HFFc6 (cell line): ENCODE measurements around the gene KDM3B. TPM values are rescaled to one million over a fixed set of nuclear protein-coding genes. Genes with fewer than 3 reads are reported as not detected.

Source experiments
- DNase-seq: peaks from one replicate; pipeline ENCODE4 v3.0.0-alpha.2; 2018
- H3K27ac Mint-ChIP-seq: 2 replicates; pipeline ENCODE4 v1.8.0; 2020; ENCODE audit warnings: mild to moderate bottlenecking, mixed read lengths
- H3K27me3 Mint-ChIP-seq: 2 replicates; pipeline ENCODE4 v1.8.0; 2021; ENCODE audit warnings: mild to moderate bottlenecking, moderate library complexity, mixed read lengths; ENCODE audit not compliant: insufficient read depth
- H3K36me3 Mint-ChIP-seq: 2 replicates; pipeline ENCODE4 v1.8.0; 2021; ENCODE audit warnings: low read depth, mixed read lengths
- H3K4me1 Mint-ChIP-seq: 2 replicates; pipeline ENCODE4 v1.8.0; 2020; ENCODE audit warnings: low read depth, mixed read lengths
- H3K4me3 Mint-ChIP-seq: 2 replicates; pipeline ENCODE4 v1.8.0; 2020; ENCODE audit warnings: mild to moderate bottlenecking, moderate library complexity, mixed read lengths
- H3K9me3 Mint-ChIP-seq: 2 replicates; pipeline ENCODE4 v1.8.0; 2020; ENCODE audit warnings: mild to moderate bottlenecking, mixed read lengths
- total RNA-seq, 6 experiments: library from RNA; stranded (reverse); fragmentation: NEBNext Ultra II Directional; extraction: Animal tissue kit (Norgen Biotek cat#: 25700); gene quantifications; 2 replicates in 1 of 6; 3 replicates in 5 of 6; pipeline ENCODE4 v1.2.3, GENCODE V29; 2021
- TF ChIP-seq, protein P1 (sequence below): fragments of 200-600 bp; sonication (generic); IDR thresholded peaks from 2 replicates; pipeline ENCODE4 v1.5.0; 2021; ENCODE audit warnings: antibody characterized with exemption, mild to moderate bottlenecking

Gene KDM3B
- total RNA-seq, 6 experiments from 2014 or later, result 29.0 to 37.8 (median 33.3) TPM

DNA sequence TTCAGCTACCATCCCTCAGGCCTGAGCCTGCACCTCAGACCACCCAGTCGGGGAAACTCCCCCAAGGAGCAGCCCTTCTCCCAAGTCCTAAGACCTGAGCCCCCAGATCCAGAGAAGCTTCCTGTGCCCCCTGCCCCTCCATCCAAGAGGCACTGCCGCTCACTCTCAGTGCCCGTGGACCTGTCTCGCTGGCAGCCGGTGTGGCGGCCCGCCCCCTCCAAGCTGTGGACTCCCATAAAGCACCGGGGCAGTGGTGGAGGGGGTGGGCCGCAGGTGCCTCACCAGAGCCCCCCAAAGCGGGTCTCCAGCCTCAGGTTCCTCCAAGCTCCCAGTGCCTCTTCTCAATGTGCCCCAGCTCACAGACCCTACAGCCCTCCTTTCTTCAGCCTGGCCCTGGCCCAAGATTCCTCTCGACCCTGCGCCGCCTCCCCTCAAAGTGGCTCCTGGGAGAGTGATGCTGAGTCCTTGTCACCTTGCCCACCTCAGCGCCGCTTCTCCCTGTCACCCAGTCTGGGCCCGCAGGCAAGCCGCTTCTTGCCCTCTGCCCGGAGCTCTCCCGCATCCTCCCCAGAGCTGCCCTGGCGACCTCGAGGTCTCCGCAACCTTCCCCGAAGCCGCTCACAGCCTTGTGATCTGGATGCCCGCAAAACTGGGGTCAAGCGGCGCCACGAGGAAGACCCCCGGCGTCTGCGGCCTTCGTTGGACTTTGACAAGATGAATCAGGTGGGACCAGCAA lies 7.4 kb upstream of the KDM3B start:
- Mint-ChIP-seq H3K9me3 (no peaks in the 10 kb centered on the region), H3K27me3 (no peaks in the 10 kb centered on the region), H3K27ac (no peak overlapping the region), H3K4me3 (no peak overlapping the region), H3K4me1 (peaks cover 34% of the 10 kb centered on the region), H3K36me3 (peaks cover 36% of the 10 kb centered on the region)
- TF ChIP-seq, protein P1, sequence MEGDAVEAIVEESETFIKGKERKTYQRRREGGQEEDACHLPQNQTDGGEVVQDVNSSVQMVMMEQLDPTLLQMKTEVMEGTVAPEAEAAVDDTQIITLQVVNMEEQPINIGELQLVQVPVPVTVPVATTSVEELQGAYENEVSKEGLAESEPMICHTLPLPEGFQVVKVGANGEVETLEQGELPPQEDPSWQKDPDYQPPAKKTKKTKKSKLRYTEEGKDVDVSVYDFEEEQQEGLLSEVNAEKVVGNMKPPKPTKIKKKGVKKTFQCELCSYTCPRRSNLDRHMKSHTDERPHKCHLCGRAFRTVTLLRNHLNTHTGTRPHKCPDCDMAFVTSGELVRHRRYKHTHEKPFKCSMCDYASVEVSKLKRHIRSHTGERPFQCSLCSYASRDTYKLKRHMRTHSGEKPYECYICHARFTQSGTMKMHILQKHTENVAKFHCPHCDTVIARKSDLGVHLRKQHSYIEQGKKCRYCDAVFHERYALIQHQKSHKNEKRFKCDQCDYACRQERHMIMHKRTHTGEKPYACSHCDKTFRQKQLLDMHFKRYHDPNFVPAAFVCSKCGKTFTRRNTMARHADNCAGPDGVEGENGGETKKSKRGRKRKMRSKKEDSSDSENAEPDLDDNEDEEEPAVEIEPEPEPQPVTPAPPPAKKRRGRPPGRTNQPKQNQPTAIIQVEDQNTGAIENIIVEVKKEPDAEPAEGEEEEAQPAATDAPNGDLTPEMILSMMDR, result no peak
- DNase-seq, result no peak

DNA sequence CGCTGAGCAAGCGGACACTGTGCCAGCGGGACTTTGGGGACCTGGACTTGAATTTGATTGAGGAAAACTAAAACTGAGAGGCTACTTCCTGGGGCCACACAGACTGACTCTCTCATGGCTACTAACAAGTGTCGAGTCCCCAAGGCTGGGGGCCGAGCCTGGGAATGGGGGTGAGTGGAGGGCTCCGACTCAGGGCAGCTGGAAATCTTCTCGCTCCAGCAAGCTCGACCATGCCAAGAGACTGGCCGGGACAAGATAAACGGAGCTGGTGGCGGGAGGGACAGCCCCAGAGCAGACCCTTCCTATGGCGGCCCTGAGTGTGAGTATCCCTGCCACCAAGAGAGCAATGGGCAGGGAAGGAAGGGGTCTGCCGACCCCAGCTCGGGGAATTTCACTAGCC lies 5.6 kb upstream of the KDM3B start:
- H3K36me3 Mint-ChIP-seq, result peaks cover 38% of the 10 kb centered on the region
- H3K9me3 Mint-ChIP-seq, result peaks cover 4% of the 10 kb centered on the region
- H3K4me3 Mint-ChIP-seq, result no peak overlapping the region
- no peaks in the 10 kb centered on the region for H3K27me3 Mint-ChIP-seq
- DNase-seq, result no peak
- TF ChIP-seq, protein P1, result no peak
- H3K4me1 Mint-ChIP-seq, result peaks cover 34% of the 10 kb centered on the region
- no peak overlapping the region for H3K27ac Mint-ChIP-seq

DNA sequence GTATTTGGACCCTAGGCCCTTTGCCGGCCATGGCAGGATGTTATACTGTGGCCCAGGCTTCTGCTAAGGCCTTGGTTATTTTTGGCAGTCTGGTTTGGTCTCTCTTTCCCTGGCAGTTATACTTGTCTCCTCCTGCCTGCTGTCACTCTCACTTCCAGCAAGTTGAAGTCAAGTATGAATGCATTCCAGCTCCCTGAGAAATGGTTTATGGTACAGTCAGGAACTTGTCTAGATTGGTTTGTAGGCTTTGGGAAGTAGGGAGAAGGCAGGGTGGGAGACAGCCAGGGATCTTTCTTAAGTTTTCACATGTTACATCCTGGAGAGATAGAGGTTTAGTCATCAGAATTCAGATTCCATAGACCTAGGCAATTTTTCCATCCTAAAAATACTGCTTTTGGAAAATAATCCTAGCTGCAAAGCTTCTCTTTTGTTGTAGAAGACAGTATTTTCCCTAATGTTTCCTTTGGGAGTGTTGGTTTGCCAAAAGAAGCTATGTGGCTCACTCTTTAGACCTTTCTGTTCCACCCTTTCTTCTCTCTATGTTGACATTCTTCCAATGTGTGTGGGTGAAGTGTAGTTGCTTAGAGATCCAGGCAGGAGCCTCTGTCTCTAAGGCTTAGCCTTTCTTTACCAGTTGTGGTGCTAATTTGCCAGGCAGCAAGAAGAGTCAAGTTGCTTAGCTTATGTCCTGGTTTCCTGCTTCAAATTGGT lies 2.5 kb upstream of the KDM3B start:
- Mint-ChIP-seq H3K27me3 (no peaks in the 10 kb centered on the region; the same call in 1 of the 2 replicates), H3K9me3 (peaks cover 9% of the 10 kb centered on the region), H3K4me1 (peaks cover 52% of the 10 kb centered on the region), H3K36me3 (peaks cover 37% of the 10 kb centered on the region), H3K27ac (peak overlapping the region; percentile 66), H3K4me3 (no peak overlapping the region)
- TF ChIP-seq, protein P1, result no peak
- no peak for DNase-seq

DNA sequence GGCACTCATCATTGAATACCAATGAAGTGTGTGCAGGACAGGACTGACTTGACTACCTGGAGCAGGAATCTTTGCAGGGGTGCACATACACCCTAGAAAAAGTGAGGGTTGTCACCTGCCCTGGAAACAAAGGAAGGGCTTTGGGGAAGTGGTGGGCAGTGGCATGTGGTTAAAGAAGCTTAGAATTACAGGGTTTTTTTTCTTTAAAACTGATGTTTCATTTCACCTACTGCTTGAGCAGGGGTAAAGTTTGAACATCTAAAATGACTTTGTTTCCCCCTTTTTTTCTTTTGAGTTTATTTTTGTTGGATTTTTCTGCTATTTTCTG lies 2.0 kb upstream of the KDM3B start:
- peaks cover 37% of the 10 kb centered on the region for H3K36me3 Mint-ChIP-seq
- TF ChIP-seq, protein P1, result no peak
- peaks cover 58% of the 10 kb centered on the region for H3K4me1 Mint-ChIP-seq
- DNase-seq, result no peak
- no peaks in the 10 kb centered on the region; the same call in 1 of the 2 replicates for H3K27me3 Mint-ChIP-seq
- no peak overlapping the region for H3K4me3 Mint-ChIP-seq
- peaks cover 9% of the 10 kb centered on the region for H3K9me3 Mint-ChIP-seq
- H3K27ac Mint-ChIP-seq, result peak overlapping the region; percentile 66

DNA sequence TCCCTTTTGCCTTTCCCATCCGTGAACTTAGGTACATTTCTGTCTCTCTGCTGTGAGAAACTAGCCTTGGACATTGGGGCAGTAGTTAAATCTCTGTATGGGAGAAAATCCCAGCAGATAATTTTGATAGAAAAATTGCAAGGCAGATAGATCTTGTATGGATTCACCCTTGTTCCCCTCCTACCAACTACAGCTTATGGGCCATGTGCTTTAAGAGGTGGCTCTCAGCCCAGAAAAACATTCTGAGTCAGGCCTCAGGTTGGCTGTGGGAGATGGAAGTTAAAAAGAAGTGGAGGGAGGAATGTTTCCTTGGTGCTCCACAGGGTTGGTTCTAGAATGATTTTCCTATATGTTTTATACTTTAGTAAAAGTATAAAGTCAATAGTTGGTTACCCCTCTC lies 1.4 kb upstream of the KDM3B start:
- DNase-seq, result peak; percentile 75

More for the DNA sequence above, 1.4 kb upstream of the KDM3B start:
- peaks cover 34% of the 10 kb centered on the region for H3K36me3 Mint-ChIP-seq
- H3K4me1 Mint-ChIP-seq, result peaks cover 61% of the 10 kb centered on the region
- TF ChIP-seq, protein P1, result no peak
- H3K4me3 Mint-ChIP-seq, result no peak overlapping the region; the same call in 1 of the 2 replicates
- H3K27ac Mint-ChIP-seq, result peak overlapping the region; percentile 66
- no peaks in the 10 kb centered on the region; the same call in 1 of the 2 replicates for H3K27me3 Mint-ChIP-seq
- peaks cover 9% of the 10 kb centered on the region for H3K9me3 Mint-ChIP-seq
